Liver (tissue), 9 donors: ENCODE data around the gene SIGLEC12. TPM values are rescaled to one million over a fixed set of nuclear protein-coding genes. Genes with fewer than 3 reads are reported as not detected.
"Not testable (repeated sequence)": the region's sequence is repeated elsewhere in the genome, so short reads cannot be mapped to it uniquely, and the experiment has no call there.

Source experiments
- DNase-seq: peaks from one replicate; pipeline ENCODE4 v3.0.0-alpha.2; 2017; ENCODE audit warnings: low spot score
- H3K27ac ChIP-seq, 2 donors: one replicate each; pipeline ENCODE4 v1.7.0; 2013; ENCODE audit warnings: inconsistent platforms in 2 of 2, low read length in 2 of 2, control low read depth in 1 of 2, low read depth in 1 of 2, mild to moderate bottlenecking in 1 of 2
- H3K27me3 ChIP-seq, 4 donors: one replicate each; pipeline versions ENCODE4 v1.6.1 to v1.7.0; 2013; ENCODE audit warnings: low read length in 3 of 4, inconsistent platforms in 1 of 4, mild to moderate bottlenecking in 1 of 4, moderate library complexity in 1 of 4; ENCODE audit not compliant: control insufficient read depth in 4 of 4, insufficient read depth in 4 of 4
- H3K36me3 ChIP-seq, 4 donors: one replicate each; pipeline versions ENCODE4 v1.6.1 to v1.7.0; 2013; ENCODE audit warnings: low read length in 3 of 4, mild to moderate bottlenecking in 3 of 4, low read depth in 1 of 4, moderate library complexity in 1 of 4; ENCODE audit not compliant: control insufficient read depth in 4 of 4, insufficient read depth in 3 of 4
- H3K4me1 ChIP-seq, 4 donors: one replicate each; pipeline versions ENCODE4 v1.6.1 to v1.7.0; 2013; ENCODE audit warnings: low read length in 3 of 4, mild to moderate bottlenecking in 3 of 4, moderate library complexity in 1 of 4; ENCODE audit not compliant: control insufficient read depth in 4 of 4, insufficient read depth in 4 of 4
- H3K4me3 ChIP-seq, 3 donors: one replicate each; pipeline versions ENCODE4 v1.6.1 to v1.7.0; 2013; ENCODE audit warnings: low read length in 3 of 3, control low read depth in 1 of 3, low read depth in 1 of 3, mild to moderate bottlenecking in 1 of 3
- H3K9ac ChIP-seq, 2 donors: one replicate each; pipeline ENCODE4 v1.7.0; 2013; ENCODE audit warnings: low read length in 2 of 2, mild to moderate bottlenecking in 2 of 2, moderate library complexity in 2 of 2, control low read depth in 1 of 2, low read depth in 1 of 2
- H3K9me3 ChIP-seq, 4 donors: one replicate each; pipeline versions ENCODE4 v1.6.1 to v1.7.0; 2013; ENCODE audit warnings: low read length in 3 of 4; ENCODE audit not compliant: control insufficient read depth in 4 of 4
- FOXA1 ChIP-seq: IDR thresholded peaks from 2 replicates; pipeline ENCODE4 v1.6.1; 2016; ENCODE audit warnings: antibody characterized with exemption
- HNF4A ChIP-seq, 2 donors: conservative IDR thresholded peaks; 2 replicates each; pipeline ENCODE4 v1.6.1; 2016; ENCODE audit warnings: antibody characterized with exemption in 2 of 2, mild to moderate bottlenecking in 2 of 2
- HNF4G ChIP-seq: IDR thresholded peaks from 2 replicates; pipeline ENCODE4 v1.6.1; 2016; ENCODE audit warnings: antibody characterized with exemption
- RXRA ChIP-seq, 2 donors: IDR thresholded peaks; 2 replicates each; pipeline ENCODE4 v1.6.1; 2017 to 2018; ENCODE audit warnings: antibody characterized with exemption in 2 of 2, mild to moderate bottlenecking in 1 of 2
- SP1 ChIP-seq: IDR thresholded peaks from 2 replicates; pipeline ENCODE4 v1.6.1; 2018; ENCODE audit warnings: antibody characterized with exemption, mild to moderate bottlenecking
- YY1 ChIP-seq: IDR thresholded peaks from 2 replicates; pipeline ENCODE4 v1.6.1; 2016; ENCODE audit warnings: antibody characterized with exemption, mild to moderate bottlenecking
- ZBTB33 ChIP-seq: IDR thresholded peaks from 2 replicates; pipeline ENCODE4 v1.6.1; 2016; ENCODE audit warnings: antibody characterized with exemption
- WGBS: extraction: QIAGEN DNeasy Blood & Tissue Kit; methylation state at CpG from one replicate; pipeline ENCODE4 v1.1.7; 2013; 5-methylcytosine and 5-hydroxymethylcytosine counted together
- polyA plus RNA-seq, 2 donors: library from polyadenylated mRNA; stranded (reverse) in 1 of 2; unstranded in 1 of 2; fragments of 200-250 nt in 1 of 2; fragments of >200 nt in 1 of 2; fragmentation: Nextera tagmentation in 1 of 2; extraction: Ambion mirVana in 1 of 2; gene quantifications; one replicate each; pipeline versions ENCODE4 v1.2.1 to v1.2.3, GENCODE V29; 2013 to 2015
- total RNA-seq, 2 donors: library from RNA; depleted of rRNA; stranded (reverse); fragments of >200 nt; gene quantifications; one replicate each; pipeline ENCODE4 v1.2.3, GENCODE V29; 2014
- TF ChIP-seq, protein P1 (sequence below): IDR thresholded peaks from 2 replicates; pipeline ENCODE4 v1.6.1; 2016; ENCODE audit warnings: antibody characterized with exemption, mild to moderate bottlenecking
- TF ChIP-seq, protein P2 (sequence below): fragments of 150-350 bp; IDR thresholded peaks from 2 replicates; pipeline ENCODE4 v1.5.1; 2017; ENCODE audit warnings: improper control_type of control experiment, low read depth, low read length; ENCODE audit not compliant: missing input control
- donor health status: healthy.
- donor health status: healthy.
- donor health status: healthy.
- donor health status: healthy.
- donor health status: healthy.

SIGLEC12 gene
- total and polyA plus RNA-seq, 4 donors = 0.05 to 5.0 (median 0.52) TPM

DNA sequence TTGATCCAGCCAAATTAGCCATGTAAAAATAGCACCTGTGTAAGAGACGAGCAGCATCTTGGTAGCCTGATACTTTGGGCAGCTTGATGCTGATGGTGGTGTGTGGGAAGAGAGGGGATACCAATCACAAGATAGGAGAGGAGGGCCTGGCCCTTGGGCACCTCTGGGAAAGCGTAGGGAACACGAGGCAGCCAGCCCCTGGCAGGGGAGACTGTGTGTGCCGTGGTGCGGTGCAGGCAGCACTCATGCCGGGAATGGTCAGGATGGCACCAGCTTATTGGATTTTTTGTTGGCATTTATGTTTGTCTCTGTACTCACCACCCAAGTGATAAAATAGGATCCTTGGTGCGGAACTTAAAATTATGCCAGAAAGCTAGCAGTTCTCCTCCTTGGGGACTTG lies 53.6 kb downstream of the SIGLEC12 start:
- Histone ChIP-seq H3K9ac (no peak overlapping the region), H3K27ac (no peak overlapping the region), H3K9me3 (no peaks in the 10 kb centered on the region), H3K27me3 (no peaks in the 10 kb centered on the region), H3K4me1 (no peaks in the 10 kb centered on the region), H3K36me3 (no peaks in the 10 kb centered on the region), H3K4me3 (no peak overlapping the region)
- DNase-seq = no peak
- WGBS = 74% methylated on average over 7 of the region's 7 CpGs
- TF ChIP-seq YY1 (no peak), HNF4G (no peak), ZBTB33 (no peak), SP1 (no peak), RXRA (IDR thresholded peaks at IDR 0.05) (no peak), FOXA1 (no peak), HNF4A (conservative IDR thresholded peaks at IDR 0.05) (no peak)
- TF ChIP-seq, protein P1, sequence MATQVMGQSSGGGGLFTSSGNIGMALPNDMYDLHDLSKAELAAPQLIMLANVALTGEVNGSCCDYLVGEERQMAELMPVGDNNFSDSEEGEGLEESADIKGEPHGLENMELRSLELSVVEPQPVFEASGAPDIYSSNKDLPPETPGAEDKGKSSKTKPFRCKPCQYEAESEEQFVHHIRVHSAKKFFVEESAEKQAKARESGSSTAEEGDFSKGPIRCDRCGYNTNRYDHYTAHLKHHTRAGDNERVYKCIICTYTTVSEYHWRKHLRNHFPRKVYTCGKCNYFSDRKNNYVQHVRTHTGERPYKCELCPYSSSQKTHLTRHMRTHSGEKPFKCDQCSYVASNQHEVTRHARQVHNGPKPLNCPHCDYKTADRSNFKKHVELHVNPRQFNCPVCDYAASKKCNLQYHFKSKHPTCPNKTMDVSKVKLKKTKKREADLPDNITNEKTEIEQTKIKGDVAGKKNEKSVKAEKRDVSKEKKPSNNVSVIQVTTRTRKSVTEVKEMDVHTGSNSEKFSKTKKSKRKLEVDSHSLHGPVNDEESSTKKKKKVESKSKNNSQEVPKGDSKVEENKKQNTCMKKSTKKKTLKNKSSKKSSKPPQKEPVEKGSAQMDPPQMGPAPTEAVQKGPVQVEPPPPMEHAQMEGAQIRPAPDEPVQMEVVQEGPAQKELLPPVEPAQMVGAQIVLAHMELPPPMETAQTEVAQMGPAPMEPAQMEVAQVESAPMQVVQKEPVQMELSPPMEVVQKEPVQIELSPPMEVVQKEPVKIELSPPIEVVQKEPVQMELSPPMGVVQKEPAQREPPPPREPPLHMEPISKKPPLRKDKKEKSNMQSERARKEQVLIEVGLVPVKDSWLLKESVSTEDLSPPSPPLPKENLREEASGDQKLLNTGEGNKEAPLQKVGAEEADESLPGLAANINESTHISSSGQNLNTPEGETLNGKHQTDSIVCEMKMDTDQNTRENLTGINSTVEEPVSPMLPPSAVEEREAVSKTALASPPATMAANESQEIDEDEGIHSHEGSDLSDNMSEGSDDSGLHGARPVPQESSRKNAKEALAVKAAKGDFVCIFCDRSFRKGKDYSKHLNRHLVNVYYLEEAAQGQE = no peak
- TF ChIP-seq, protein P2, sequence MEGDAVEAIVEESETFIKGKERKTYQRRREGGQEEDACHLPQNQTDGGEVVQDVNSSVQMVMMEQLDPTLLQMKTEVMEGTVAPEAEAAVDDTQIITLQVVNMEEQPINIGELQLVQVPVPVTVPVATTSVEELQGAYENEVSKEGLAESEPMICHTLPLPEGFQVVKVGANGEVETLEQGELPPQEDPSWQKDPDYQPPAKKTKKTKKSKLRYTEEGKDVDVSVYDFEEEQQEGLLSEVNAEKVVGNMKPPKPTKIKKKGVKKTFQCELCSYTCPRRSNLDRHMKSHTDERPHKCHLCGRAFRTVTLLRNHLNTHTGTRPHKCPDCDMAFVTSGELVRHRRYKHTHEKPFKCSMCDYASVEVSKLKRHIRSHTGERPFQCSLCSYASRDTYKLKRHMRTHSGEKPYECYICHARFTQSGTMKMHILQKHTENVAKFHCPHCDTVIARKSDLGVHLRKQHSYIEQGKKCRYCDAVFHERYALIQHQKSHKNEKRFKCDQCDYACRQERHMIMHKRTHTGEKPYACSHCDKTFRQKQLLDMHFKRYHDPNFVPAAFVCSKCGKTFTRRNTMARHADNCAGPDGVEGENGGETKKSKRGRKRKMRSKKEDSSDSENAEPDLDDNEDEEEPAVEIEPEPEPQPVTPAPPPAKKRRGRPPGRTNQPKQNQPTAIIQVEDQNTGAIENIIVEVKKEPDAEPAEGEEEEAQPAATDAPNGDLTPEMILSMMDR = no peak

GRCh38 chr19:51447510-51447909 lies 54.1 kb downstream of the SIGLEC12 start:
- WGBS = 73% methylated on average over 3 of the region's 3 CpGs
- H3K4me1 ChIP-seq, H3K27ac ChIP-seq, H3K27me3 ChIP-seq, H3K9ac ChIP-seq, DNase-seq, H3K4me3 ChIP-seq, H3K9me3 ChIP-seq, H3K36me3 ChIP-seq: not testable (repeated sequence)
